PFSK-1 (cell line): ENCODE results near the gene ZNF668.

Source experiments
- FOXP2 ChIP-seq: optimal IDR thresholded peaks from 2 replicates; pipeline ENCODE3; 2011; ENCODE audit warnings: borderline replicate concordance, control low read depth, inconsistent platforms; ENCODE audit not compliant: insufficient read depth; ENCODE audit errors: extremely low read length, extremely low read depth
- SIN3A ChIP-seq: IDR thresholded peaks from 2 replicates; pipeline ENCODE4 v1.6.1; 2012; ENCODE audit warnings: mild to moderate bottlenecking, low read length, moderate library complexity, borderline replicate concordance; ENCODE audit not compliant: insufficient read depth

DNA sequence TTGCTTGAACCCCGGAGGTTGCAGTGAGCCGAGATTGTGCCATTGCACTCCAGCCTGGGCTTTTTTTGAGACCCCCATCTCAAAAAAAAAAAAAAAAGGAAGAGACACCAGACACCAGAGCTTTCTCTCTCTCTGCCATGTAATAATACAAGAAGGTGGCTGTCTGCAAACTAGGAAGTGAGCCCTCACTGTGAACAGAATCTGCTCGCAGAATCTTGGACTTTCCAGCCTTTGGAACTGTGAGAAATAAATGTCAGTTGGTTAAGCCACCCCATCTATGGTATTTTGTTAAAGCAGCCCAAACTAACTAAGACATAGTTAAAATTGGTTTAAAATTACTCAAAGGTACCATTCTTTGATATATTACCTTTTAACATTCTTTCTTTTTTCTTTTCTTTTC is 53.5 kb downstream of the ZNF668 start:
- TF ChIP-seq FOXP2 = no peak
- no peak for TF ChIP-seq SIN3A
